Stimulated activated CD4-positive, alpha-beta T cell treated with anti-CD3 and anti-CD28 coated beads, Interleukin-12 subunit alpha, Interleukin-12 subunit beta, amount 100 ng/mL, for 24 hours (primary cell): ENCODE data around the gene CLEC2A.
"Not testable (repeated sequence)": the region's sequence is repeated elsewhere in the genome, so short reads cannot be mapped to it uniquely, and the experiment has no call there.

Source experiments
- DNase-seq, 2 experiments: peaks; one replicate each; pipeline ENCODE4 v3.0.0-alpha.2; 2020; ENCODE audit warnings: low read depth in 2 of 2

Gene CLEC2A, protein sequence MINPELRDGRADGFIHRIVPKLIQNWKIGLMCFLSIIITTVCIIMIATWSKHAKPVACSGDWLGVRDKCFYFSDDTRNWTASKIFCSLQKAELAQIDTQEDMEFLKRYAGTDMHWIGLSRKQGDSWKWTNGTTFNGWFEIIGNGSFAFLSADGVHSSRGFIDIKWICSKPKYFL

DNA sequence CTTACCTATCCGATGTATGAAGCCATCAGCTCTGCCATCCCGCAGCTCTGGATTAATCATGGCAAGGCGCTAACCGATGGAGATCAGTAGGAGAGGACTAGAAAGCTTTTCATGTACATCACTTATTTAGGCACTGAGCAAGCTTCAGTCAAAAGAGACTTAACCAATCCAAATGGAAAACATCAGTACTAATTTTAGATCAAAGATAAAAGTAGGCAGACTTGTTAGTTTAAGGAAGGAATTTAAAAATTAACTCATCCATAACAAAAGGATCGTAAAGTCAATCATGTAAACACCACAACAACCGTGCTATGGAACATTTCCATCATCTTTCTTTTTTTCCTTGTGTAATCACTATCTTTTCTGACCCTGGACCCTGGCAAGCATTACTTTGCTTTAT, at the start of gene CLEC2A:
Gene CLEC2A, minus strand, starts transcription at position 101 of the 400 bp plus-strand sequence. Its CDS starts 41 bp downstream, at position 60.
- DNase-seq = no peak

DNA sequence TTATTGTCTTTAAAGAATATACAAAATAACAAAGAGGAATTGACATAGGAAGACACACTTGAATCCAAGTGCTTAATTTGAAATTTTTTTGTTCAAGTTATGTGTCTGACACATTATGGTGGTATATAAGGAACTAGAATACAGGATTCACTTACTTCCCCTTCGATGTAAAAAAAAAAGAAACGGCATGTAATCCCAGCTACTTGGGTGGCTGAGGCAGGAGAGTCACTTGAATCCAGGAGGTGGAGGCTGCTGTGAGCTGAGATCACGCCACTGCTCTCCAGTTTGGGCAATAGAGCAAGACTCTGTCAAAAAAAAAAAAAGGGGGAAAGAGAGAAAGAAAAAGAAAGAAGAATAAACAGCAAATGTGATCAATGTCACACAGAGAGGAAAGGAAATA, 48.0 kb upstream of the CLEC2A start:
- no peak for DNase-seq

DNA sequence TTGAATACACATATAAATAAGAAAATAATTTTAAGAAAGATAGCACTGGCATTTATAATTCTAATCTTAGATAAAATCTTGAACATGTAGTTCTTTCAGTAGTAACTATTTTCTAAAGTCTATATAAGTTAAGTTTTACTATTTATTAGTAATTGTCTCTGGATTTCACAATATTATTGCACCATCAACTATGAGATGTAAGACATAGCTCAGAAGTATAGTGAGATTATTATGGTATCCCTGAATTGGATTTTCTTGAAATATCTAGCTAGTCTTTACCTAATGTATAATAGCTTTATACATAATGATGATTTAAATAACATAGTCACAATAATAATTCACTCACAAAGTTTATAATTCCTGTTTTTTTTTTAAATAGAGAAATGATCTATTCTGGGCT, 45.7 kb upstream of the CLEC2A start:
- no peak for DNase-seq

DNA sequence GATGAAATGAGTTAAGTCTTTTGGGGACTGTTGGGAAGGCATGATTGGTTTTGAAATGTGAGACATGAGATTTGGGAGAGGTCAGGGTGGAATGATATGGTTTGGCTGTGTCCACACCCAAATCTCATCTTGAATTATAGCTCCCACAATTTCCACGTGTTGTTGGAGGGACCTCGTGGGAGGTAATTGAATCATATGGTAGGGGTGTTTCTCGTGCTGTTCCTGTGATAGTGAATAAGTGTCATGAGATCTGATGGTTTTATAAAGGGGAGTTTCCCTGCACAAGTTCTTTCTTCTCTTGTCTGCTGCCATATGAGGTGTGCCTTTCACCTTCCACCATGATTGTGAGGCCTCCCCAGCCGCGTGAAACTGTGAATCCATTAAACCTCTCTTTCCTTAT, 44.5 kb upstream of the CLEC2A start:
- DNase-seq = not testable (repeated sequence)

DNA sequence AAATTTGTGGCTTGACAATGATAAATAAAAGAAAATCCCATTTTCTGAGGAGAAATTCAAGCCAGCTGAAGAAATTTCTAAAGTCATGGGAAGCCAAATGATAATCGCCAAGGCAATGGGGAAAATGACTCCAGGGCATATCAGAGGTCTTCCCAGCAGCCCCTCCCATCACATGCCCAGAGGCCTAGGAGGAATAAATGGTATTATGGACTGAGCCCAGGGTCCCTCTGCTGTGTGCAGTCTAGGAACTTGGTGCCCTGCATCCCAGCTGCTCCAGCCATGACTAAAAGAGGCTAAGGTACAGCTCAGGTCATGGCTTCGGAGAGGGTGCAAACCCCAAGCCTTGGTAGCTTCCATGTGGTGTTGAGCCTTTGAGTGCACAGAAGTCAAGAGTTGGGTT, 43.4 kb upstream of the CLEC2A start:
- DNase-seq = no peak

DNA sequence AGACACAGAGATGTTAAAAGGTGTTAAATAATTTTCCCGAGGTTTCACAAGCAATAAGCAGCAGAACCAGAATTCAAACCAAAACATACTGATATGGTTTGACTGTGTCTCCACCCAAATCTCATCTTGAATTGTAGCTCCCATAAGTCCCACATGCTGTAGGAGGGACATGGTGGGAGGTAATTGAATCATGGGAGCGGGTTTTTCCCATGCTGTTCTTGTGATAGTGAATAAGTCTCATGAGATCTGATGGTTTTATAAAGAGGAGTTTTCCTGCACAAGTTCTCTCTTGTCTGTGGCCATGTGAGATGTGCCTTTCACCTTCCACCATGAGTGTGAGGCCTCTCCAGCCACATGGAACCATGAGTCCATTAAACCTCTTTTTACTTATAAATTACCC, 42.6 kb upstream of the CLEC2A start:
- not testable (repeated sequence) for DNase-seq

DNA sequence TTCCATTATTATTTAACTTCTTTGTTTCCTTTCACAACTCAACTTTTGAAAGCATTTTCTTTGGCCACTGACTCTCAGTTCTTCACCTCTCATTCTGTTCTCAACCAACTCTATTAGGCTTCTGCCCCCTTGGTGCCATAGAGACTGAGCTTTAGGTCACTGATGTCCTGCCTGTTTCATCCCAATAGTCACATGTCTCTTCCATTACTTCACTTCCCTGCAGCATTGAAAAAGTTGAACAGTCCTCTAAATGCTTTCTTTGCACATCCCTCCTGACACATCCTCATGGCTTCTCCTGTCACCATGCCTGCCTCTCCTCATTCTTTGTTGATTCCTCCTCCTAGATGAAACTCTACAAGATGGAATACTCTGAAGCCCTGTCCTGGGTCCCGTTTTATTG, 41.8 kb upstream of the CLEC2A start:
- no peak for DNase-seq

DNA sequence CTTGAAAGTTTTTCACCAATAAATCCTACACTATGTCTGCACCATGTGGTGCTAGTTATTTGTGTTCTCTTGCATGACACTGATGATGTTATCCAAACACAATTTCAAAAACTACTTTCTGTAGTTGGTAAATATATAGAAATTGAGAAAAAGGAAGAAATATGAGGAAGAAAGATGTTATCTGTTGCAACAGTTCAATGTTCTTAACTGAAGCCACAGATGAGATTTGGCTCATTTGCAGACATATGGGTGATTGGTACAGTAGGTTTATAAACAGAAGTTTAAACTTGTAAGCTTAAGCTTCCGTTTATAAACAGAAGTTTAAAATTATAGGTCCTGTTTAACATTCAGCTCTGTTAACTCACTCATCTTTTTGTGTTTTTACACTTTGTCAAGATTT, 39.0 kb upstream of the CLEC2A start, which contains the start of gene CLEC12A:
Gene CLEC12A, plus strand, starts transcription at position 229 of the 400 bp plus-strand sequence. CDS start 188 bp downstream, outside the sequence.
- no peak for DNase-seq

DNA sequence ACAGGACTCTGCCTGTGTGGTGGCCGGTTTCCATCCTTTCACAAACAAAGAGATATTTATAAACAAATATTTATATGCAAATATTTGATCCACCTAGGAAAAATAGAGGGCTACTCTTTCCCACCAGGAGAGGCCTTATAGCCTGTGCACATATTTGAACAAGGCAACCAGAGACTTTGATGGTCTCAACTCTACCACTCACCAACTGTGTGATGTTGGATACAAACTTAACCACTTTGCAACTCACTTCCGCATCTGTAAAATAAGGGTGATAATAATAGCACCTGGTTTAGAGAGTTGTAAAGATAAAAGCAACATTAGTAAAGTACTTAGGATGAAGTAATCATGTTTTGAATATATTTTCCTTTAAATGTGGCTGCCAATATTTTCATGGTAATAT, 37.5 kb upstream of the CLEC2A start:
- no peak for DNase-seq

DNA sequence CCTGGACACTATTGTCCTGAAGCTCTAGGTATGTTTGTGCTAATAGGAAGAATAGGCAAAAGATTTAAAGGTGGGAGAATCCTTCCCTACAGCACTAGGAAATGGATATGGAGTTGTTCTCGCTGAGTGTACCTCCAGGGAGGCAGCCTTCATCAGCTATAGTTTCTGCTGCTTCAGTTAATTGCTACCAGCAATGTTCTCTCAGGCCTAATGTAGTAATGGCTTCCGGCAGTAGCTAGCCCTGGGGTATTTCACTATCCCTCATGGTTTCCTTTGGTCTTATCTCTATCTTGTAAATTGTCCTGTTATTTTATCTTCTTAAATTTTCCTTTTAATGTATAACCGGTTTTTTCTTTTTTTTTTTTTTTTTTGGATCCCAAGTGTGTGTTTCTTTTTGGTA, 29.7 kb upstream of the CLEC2A start:
- DNase-seq = no peak

DNA sequence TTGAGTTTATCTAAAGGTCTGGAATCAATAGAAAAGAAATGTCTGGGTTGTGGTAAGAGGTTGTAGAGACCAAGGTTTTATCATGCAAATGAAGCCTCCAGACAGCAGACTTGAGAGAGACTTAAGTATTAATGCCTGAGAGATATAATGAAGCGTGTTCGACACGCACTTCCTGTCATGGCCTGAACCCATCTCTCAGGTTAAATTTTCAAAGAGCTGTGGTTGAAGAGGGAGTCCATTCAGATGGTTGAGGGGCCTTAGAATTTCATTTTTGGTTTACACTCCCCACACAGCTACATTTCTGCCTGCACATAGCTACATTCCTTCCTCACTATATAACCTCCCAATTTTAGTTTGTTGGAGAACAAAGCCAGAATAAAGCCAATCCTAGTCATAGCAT, 28.9 kb upstream of the CLEC2A start:
- no peak for DNase-seq

DNA sequence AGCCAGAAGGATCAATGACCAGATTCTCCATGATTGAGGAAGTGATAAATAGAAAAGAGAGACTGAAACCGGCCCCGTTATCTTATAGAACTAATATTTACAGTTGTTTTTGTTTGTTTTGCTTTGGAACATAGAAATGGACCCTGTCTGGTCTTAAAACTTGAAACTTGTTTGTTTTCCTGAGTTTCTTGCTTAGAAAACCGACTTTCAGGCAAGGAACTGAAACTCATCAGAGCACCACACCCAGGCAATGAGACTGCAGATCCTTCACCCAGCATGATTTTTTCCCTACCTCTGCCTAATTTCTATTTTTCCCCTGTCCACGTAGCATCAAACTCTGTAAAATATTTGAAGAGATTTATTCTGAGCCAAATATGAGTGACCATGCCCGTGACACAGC, 28.4 kb upstream of the CLEC2A start:
- DNase-seq = no peak

DNA sequence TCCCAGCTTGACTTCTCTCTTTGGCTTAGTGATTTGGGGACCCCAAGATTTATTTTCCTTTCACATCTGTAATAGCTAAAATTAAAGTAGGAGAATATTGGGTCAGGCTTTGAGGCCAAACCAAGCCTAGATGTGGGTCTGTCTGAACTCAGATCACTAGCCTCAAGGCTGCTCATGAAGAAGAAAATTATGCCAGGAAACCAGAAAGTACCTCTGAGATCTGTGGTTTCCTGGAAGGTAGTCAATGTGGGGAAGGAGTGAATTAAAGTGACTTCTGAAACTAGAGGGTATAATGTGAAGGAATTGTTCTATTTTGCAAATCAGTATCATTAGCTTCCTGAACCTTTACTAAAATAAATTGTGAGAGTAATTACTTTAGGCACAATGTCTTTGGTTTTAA, 25.7 kb upstream of the CLEC2A start:
- no peak for DNase-seq

DNA sequence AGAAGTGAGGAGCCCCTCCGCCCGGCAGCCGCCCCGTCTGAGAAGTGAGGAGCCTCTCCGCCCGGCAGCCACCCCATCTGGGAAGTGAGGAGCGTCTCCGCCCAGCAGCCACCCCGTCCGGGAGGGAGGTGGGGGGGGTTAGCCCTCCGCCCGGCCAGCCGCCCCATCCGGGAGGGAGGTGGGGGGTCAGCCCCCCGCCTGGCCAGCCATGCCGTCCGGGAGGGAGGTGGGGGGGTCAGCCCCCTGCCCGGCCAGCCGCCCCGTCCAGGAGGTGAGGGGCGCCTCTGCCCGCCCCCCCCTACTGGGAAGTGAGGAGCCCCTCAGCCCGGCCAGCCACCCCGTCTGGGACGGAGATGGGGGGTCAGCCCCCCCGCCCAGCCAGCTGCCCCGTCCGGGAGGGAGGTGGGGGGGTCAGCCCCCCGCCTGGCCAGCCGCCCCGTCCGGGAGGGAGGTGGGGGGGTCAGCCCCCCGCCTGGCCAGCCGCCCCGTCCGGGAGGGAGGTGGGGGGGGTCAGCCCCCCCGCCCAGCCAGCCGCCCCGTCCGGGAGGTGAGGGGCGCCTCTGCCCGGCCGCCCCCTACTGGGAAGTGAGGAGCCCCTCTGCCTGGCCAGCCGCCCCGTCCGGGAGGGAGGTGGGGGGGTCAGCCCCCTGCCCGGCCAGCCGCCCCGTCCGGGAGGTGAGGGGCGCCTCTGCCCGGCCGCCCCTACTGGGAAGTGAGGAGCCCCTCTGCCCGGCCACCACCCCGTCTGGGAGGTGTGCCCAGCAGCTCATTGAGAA, 21.0 kb upstream of the CLEC2A start:
- not testable (repeated sequence) for DNase-seq

DNA sequence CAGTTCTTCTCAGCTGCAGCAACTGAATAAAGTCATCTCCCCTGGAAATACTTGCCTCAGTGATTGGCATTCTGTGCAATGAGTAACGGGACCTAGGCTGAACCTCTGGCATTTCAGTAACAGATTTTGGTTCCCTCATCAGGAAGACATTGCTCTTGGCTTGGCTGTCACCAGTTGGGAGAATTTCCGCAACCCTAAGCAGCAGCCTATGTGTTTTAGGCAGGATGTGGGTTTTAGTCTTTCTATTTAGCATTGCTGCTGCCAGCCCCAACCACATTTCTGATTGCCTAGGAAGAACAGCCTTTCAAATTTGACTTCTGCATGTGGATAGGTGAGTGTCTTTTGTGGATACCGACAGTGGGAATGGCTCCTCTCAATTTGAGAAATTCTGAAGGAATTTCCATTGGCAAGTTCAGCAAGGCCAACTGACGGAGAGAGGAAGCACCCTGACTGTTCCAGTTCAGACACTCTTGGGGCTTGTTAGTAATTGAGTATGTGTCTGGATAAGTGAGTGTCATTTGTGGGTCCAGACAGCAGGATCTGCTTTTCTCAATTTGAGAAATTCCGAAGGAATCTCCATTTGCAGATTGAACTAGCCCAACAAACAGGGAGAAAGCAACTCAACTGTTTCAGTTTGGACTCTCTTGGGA, 19.0 kb upstream of the CLEC2A start:
- DNase-seq = no peak

DNA sequence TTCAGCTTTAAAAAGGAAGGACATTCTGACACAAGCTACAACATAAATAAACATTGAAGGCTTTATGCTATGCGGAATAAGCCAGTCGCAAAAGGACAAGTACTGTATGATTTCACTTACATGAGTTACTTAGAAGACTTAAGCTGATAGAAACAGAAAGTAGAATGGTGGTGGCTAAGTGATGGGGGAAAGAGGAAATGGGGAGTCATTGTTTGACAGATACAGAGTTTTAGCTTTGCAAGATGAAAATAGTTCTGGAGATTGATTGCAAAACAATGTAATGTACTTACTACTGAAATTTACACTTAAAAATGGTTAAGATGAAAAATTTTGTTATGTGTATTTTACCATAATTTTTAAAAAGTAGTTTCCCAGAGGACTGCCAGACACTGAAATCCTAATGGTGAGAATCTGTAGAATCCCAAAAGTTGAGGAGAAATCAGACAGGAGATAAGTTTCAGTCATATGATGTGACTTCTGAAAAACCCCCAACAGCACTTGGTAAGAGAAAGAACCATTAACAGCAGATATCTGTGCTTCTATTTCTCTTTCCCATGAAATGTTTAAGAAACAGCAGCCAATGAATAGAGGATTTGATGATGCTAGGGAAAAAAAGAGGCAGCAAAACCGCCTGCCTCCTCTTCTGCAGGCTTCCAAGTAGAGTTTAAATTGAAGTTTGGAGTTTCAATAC, 16.6 kb upstream of the CLEC2A start:
- DNase-seq = no peak

DNA sequence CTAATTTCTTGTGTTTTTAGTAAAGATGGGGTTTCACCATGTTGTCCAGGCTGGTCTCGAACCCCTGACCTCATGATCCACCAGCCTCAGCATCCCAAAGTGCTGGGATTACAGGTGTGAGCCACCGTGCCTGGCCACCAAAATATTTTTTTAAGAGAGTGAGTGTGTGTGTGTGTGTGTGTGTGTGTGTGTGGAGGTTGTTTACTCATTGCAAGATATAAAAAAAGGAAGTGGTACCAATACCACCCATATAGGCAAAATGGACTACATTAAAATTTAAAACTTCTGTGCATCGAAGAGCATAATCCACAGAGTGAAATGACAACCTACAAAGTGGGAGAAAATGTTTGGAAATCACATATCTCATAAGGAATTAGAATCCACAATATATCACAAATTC, 15.5 kb upstream of the CLEC2A start:
- no peak for DNase-seq

DNA sequence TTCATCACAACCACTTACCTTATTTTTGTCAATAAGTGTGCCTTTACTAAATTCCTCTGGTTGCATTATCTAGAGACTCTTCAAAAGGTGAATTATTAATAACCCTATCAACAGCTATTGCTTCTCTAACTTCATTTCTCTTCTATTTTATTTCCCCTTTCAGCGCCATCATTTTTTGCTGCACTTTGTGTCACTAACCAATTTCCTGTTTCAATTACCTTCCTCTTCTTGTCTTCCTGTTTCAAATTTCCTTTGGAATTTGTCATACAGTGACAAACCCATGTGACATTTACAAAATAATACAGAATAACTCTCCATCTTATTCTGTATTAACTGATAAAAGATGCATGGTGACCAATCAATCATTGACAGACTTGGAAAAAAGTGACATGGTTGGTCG, 12.2 kb upstream of the CLEC2A start:
- no peak for DNase-seq

DNA sequence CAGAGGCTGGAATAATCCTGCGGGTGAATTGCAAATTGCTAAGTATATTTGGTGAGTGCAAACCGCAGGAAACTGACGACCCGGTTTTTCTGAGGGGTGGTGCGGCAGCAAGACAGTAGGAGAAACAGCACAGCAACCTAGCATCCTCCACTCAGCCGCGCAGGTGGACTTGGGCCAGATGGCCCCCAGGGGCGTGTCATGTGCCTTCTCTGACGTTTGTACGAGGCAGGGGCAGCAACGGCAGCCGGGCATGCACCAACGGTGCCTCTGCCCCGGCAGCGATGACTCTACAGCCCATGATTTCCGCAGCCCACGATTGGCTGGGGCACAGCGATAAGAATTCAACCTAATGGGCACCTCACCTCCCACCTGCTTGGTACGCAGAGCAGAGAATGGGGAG, 11.1 kb upstream of the CLEC2A start:
- DNase-seq = no peak

DNA sequence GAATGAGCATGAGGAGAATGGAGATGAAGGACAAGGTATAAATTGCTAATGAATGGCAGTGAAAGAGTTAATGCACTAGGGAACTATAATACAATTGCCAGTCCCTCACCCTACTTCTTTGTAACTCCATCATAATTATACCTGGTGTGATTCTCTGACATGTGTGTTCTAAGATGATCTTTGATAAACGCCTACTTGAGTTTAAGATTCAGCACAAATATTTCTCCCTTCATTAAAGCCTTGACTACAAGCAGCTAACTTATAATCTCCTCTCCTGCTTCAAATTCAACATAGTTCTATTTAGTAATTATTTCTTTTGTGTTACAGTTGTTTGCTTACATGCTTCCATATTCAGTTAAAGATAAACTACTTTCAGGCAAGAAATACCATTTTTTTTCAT, 9.7 kb upstream of the CLEC2A start:
- DNase-seq = no peak

DNA sequence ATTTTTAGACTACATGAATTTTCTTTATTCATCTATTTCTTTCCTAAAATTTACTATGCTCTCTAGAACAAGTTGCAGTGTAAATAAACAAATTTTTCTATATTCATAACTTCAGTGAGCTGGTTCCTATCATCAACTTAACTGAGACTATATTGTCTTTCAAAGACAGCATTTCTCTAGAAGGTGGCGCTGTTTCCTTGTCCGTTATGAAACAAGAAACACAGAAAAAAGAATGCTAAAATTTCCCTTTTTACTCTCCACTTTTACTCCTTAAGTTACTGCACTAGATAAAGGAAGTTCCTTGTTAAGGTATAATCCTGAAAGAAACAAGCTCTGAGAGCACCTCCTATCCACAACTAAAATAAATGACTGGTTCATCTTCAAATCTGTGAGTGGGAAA, 8.2 kb upstream of the CLEC2A start:
- DNase-seq = no peak

DNA sequence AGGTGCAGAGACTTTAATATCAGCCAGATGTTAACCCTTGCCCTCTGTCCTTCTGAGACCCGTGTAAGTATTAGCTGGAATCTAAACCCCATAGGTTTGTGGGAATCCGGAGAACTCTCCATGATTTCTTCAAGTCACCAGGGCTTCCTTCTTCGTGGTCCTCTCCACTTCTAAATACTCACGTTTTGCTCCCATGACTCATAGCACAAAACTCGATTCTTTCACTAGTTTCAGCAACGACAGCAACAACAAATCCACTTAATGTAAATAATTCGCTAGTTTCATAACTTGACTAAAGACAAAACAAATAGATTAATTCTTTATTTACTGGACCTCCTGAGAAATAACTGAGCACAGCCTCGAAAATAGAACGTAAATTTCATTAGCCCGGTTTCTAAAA, 4.4 kb upstream of the CLEC2A start:
- no peak for DNase-seq

DNA sequence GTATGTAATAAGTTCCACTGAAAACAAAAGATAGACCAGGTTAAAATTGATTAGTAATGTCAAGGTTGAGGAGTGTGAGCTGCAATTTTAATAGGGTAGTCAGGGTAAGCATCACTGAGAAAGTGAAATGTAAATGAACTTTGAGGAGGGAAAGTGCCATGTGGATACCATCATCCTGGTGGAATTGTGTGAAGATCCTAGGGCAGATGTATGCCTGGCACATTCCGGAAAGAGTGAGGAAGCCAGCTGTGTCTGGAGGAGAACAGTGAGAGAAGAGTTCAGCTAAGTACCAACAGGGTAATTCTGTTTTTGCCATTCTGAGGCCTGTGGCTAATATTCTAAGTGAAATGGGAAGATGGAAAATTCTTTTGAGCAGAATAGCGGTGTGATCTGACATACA, 2.9 kb upstream of the CLEC2A start:
- DNase-seq = no peak
